22Rv1 (cell line): ENCODE measurements around the gene CTSS.

Experiments
- ZFX ChIP-seq: fragments of 450-650 bp; IDR thresholded peaks from 2 replicates; pipeline ENCODE4 v1.6.1; 2017; ENCODE audit warnings: antibody characterized with exemption, borderline replicate concordance
- TF ChIP-seq, protein P1 (sequence below): fragments of 450-650 bp; IDR thresholded peaks from 2 replicates; pipeline ENCODE4 v1.5.1; 2017; ENCODE audit warnings: mild to moderate bottlenecking

DNA sequence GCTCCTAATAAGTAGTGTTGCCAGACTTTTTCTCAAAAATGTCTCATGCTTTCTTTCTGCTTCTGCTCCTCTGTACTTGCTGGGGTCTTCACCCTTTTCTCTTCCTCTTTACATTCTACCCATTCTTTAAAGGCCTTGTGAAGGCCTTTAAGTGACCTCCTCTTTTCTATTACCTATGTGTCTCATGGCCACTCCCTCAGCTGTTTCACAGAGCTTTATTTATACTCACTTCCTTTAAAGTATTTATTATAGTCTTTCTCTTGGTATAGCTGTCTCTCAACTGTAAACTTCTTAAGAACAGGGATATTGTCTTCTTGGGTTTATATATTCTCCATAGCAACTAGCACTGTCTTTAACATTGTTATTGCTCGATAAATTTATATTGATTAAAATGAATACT, 69.4 kb downstream of the CTSS start:
- TF ChIP-seq, protein P1, sequence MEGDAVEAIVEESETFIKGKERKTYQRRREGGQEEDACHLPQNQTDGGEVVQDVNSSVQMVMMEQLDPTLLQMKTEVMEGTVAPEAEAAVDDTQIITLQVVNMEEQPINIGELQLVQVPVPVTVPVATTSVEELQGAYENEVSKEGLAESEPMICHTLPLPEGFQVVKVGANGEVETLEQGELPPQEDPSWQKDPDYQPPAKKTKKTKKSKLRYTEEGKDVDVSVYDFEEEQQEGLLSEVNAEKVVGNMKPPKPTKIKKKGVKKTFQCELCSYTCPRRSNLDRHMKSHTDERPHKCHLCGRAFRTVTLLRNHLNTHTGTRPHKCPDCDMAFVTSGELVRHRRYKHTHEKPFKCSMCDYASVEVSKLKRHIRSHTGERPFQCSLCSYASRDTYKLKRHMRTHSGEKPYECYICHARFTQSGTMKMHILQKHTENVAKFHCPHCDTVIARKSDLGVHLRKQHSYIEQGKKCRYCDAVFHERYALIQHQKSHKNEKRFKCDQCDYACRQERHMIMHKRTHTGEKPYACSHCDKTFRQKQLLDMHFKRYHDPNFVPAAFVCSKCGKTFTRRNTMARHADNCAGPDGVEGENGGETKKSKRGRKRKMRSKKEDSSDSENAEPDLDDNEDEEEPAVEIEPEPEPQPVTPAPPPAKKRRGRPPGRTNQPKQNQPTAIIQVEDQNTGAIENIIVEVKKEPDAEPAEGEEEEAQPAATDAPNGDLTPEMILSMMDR = no peak
- TF ChIP-seq ZFX = no peak
